HCT116 (cell line): ENCODE results near the gene RAB33B. TPM values are rescaled to one million over a fixed set of nuclear protein-coding genes. Genes with fewer than 3 reads are reported as not detected.

Experiments used
- ATAC-seq: fragments of 200-7000 bp; cut with Tn5 transposase; 2 replicates; pipeline ENCODE4 v1.9.1; 2020; ENCODE audit warnings: mild to moderate bottlenecking, moderate library complexity
- BruUV-seq: library from RNA; stranded (reverse); fragments of 400-500 nt; replicated peaks from 2 replicates; lab custom pipeline; 2021; lab: Mats Ljungman, UMichigan
- CTCF ChIA-PET: fragments of 300-600 bp; sonication (Branson Sonifier 250); formaldehyde crosslinking; loops from one replicate; lab custom pipeline; 2021; ENCODE audit warnings: antibody characterized with exemption; lab: Charles Lee
- POLR2A ChIA-PET: fragments of 300-600, 350-600 bp; sonication (Branson Sonifier 250); formaldehyde crosslinking; loops from one replicate; lab custom pipeline; 2021; ENCODE audit warnings: antibody characterized with exemption; lab: Charles Lee
- RAD21 ChIA-PET, 2 experiments: fragments of 300-600 bp; sonication (Branson Sonifier 250); formaldehyde crosslinking; loops; one replicate each; lab custom pipeline; 2023; ENCODE audit warnings: low total read pairs in 2 of 2; ENCODE audit not compliant: uncharacterized antibody in 2 of 2, unreplicated experiment in 2 of 2, low non-redundant PET in 1 of 2; lab: Charles Lee
- DNase-seq: peaks from one replicate; pipeline ENCODE4 v3.0.0-alpha.2; 2010; ENCODE audit warnings: low read depth, low spot score
- H2AFZ ChIP-seq: fragments of 200-600 bp; shearing (Covaris generic), sonication (generic); 2 replicates; pipeline ENCODE4 v1.6.1; 2017; ENCODE audit warnings: low read depth, mixed run types, mixed read lengths, antibody characterized with exemption, low read length; ENCODE audit not compliant: poor library complexity, severe bottlenecking
- H3K27ac ChIP-seq: 2 replicates; pipeline ENCODE4 v1.5.1; 2012; ENCODE audit warnings: low read depth, low read length
- H3K27me3 ChIP-seq: fragments of 200-600 bp; sonication (generic); 2 replicates; pipeline ENCODE4 v1.6.1; 2016; ENCODE audit warnings: mixed run types, low read length, mixed read lengths; ENCODE audit not compliant: insufficient read depth
- H3K36me3 ChIP-seq, 2 experiments: fragments of 200-500 bp in 1 of 2; fragments of 200-600 bp in 1 of 2; sonication (Bioruptor generic) in 1 of 2; sonication (generic) in 1 of 2; 2 replicates each; pipeline versions ENCODE4 v1.5.1 to v1.6.1; 2014 to 2016; ENCODE audit warnings: low read length in 2 of 2, inconsistent platforms in 1 of 2, mixed read lengths in 1 of 2, mixed run types in 1 of 2; ENCODE audit not compliant: insufficient read depth in 2 of 2, control insufficient read depth in 1 of 2
- H3K4me1 ChIP-seq, 2 experiments: fragments of 200-600 bp in 1 of 2; sonication (generic) in 1 of 2; 2 replicates each; pipeline versions ENCODE4 v1.5.1 to v1.6.1; 2012 to 2017; ENCODE audit warnings: low read length in 2 of 2, inconsistent platforms in 1 of 2, mild to moderate bottlenecking in 1 of 2, mixed read lengths in 1 of 2, mixed run types in 1 of 2, moderate library complexity in 1 of 2; ENCODE audit not compliant: insufficient read depth in 2 of 2, control insufficient read depth in 1 of 2
- H3K4me2 ChIP-seq: fragments of 200-600 bp; sonication (generic); 2 replicates; pipeline ENCODE4 v1.6.1; 2017; ENCODE audit warnings: mixed run types, low read length, mixed read lengths
- H3K4me3 ChIP-seq, 2 experiments: fragments of 200-600 bp in 1 of 2; sonication (generic) in 1 of 2; replicated peaks in 1 of 2; 2 replicates each; pipeline ENCODE4 v1.5.1; 2011 to 2016; ENCODE audit warnings: low read length in 2 of 2, control low read depth in 1 of 2, low read depth in 1 of 2, mild to moderate bottlenecking in 1 of 2, mixed read lengths in 1 of 2, mixed run types in 1 of 2
- H3K79me2 ChIP-seq: fragments of 200-600 bp; sonication (generic); 2 replicates; pipeline ENCODE4 v1.6.1; 2017; ENCODE audit warnings: mild to moderate bottlenecking, mixed run types, low read length, moderate library complexity, mixed read lengths; ENCODE audit not compliant: insufficient read depth
- H3K9ac ChIP-seq: fragments of 200-600 bp; sonication (generic); 2 replicates; pipeline ENCODE4 v1.6.1; 2016; ENCODE audit warnings: low read length, mixed read lengths
- H3K9me2 ChIP-seq: fragments of 200-600 bp; sonication (generic), shearing (Covaris generic); 2 replicates; pipeline ENCODE4 v1.6.1; 2017; ENCODE audit warnings: mixed run types, mild to moderate bottlenecking, moderate library complexity; ENCODE audit not compliant: insufficient read depth
- H3K9me3 ChIP-seq, 2 experiments: fragments of 200-500 bp in 1 of 2; fragments of 200-600 bp in 1 of 2; sonication (Bioruptor generic) in 1 of 2; sonication (generic) in 1 of 2; 2 replicates each; pipeline ENCODE4 v1.6.1; 2014 to 2017; ENCODE audit warnings: low read length in 2 of 2, mixed read lengths in 2 of 2, inconsistent platforms in 1 of 2, low read depth in 1 of 2, mild to moderate bottlenecking in 1 of 2, mixed run types in 1 of 2, moderate library complexity in 1 of 2; ENCODE audit not compliant: control insufficient read depth in 1 of 2, insufficient read depth in 1 of 2
- H4K20me1 ChIP-seq: fragments of 200-600 bp; sonication (generic), shearing (Covaris generic); 2 replicates; pipeline ENCODE4 v1.6.1; 2017; ENCODE audit warnings: mixed run types, mild to moderate bottlenecking, moderate library complexity; ENCODE audit not compliant: insufficient read depth
- ATF3 ChIP-seq: IDR thresholded peaks from 2 replicates; pipeline ENCODE4 v1.6.1; 2012
- ELF1 ChIP-seq: IDR thresholded peaks from 2 replicates; pipeline ENCODE4 v1.6.1; 2012; ENCODE audit warnings: low read depth, borderline replicate concordance
- EZH2 ChIP-seq: fragments of 200-600 bp; sonication (generic); IDR thresholded peaks from 2 replicates; pipeline ENCODE4 v1.6.1; 2017; ENCODE audit warnings: antibody characterized with exemption, mixed run types
- EZH2phosphoT487 ChIP-seq: fragments of 200-600 bp; IDR thresholded peaks from 2 replicates; pipeline ENCODE4 v1.6.1; 2018; ENCODE audit warnings: antibody characterized with exemption, borderline replicate concordance
- MAX ChIP-seq: IDR thresholded peaks from 2 replicates; pipeline ENCODE4 v1.6.1; 2012
- SIN3A ChIP-seq: IDR thresholded peaks from 2 replicates; pipeline ENCODE4 v1.6.1; 2012; ENCODE audit warnings: low read depth
- SP1 ChIP-seq: IDR thresholded peaks from 2 replicates; pipeline ENCODE4 v1.6.1; 2012; ENCODE audit warnings: low read depth
- YY1 ChIP-seq: IDR thresholded peaks from 2 replicates; pipeline ENCODE4 v1.6.1; 2011; ENCODE audit warnings: low read length, low read depth, moderate library complexity, mild to moderate bottlenecking; ENCODE audit not compliant: insufficient replicate concordance; ENCODE audit errors: extremely low read depth
- ZFX ChIP-seq: fragments of 450-650 bp; IDR thresholded peaks from 2 replicates; pipeline ENCODE4 v1.6.1; 2017
- ZNF274 ChIP-seq: fragments of 200-500 bp; sonication (Bioruptor generic); IDR thresholded peaks from 2 replicates; pipeline ENCODE4 v1.6.1; 2014; ENCODE audit warnings: mild to moderate bottlenecking, low read depth, low read length, inconsistent platforms
- intact Hi-C: fragments of 100-400 bp; cut with micrococcal nuclease; formaldehyde crosslinking; loops from 2 replicates; pipeline ENCODE4 v1.10.0; 2022
- total RNA-seq: library from RNA; stranded (reverse); gene quantifications from one replicate; pipeline ENCODE4 v1.2.1, GENCODE V29; 2021; ENCODE audit not compliant: unreplicated experiment
- TF ChIP-seq, protein P1 (sequence below): IDR thresholded peaks from 2 replicates; pipeline ENCODE4 v1.6.1; 2011; ENCODE audit warnings: mild to moderate bottlenecking, low read length, moderate library complexity; ENCODE audit not compliant: insufficient replicate concordance; ENCODE audit errors: extremely low read depth

Gene RAB33B
- total RNA-seq, 1 experiment from 2014 or later: 5.4 TPM

DNA sequence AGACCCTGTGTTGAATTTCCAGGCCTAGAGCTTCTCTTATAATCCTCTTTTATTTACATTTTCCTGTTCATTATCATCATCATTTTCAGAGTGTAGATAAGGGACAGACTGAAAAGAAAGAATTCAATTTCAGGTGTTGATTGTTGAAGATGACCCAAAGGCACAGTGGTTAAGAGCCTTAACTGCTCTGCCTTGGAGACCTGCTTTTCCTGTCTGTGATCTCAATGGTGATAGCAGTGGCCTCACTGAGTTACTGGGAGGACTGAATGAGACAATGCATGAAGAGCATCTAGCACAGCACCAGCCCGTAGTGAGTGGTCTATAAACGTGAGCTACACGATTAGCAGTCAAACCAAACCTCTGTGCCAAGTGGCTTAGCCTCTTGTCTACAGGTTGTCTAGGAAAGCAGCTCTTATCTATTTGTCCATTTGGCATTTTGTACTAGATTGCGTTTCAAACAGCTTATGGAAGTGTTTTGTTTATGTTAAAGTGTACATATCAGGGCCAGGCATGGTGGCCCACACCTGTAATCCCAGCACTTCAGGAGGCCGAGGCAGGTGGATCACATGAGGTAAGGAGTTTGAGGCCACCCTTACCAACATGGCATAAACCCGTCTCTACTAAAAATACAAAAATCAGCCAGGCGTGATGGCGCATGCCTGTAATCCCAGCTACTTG, 60.6 kb downstream of the RAB33B start:
- TF ChIP-seq ZNF274 (no peak), ELF1 (no peak), EZH2phosphoT487 (no peak), YY1 (no peak), ATF3 (no peak), SP1 (no peak), EZH2 (no peak), ZFX (no peak), MAX (no peak), SIN3A (no peak)
- TF ChIP-seq, protein P1, sequence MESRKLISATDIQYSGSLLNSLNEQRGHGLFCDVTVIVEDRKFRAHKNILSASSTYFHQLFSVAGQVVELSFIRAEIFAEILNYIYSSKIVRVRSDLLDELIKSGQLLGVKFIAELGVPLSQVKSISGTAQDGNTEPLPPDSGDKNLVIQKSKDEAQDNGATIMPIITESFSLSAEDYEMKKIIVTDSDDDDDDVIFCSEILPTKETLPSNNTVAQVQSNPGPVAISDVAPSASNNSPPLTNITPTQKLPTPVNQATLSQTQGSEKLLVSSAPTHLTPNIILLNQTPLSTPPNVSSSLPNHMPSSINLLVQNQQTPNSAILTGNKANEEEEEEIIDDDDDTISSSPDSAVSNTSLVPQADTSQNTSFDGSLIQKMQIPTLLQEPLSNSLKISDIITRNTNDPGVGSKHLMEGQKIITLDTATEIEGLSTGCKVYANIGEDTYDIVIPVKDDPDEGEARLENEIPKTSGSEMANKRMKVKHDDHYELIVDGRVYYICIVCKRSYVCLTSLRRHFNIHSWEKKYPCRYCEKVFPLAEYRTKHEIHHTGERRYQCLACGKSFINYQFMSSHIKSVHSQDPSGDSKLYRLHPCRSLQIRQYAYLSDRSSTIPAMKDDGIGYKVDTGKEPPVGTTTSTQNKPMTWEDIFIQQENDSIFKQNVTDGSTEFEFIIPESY: no peak
- Histone ChIP-seq H3K4me3 (no peak overlapping the region), H3K36me3 (peaks cover 18 to 31% of the 10 kb centered on the region in 2 experiments; a peak in 3 of 4 replicates), H3K4me2 (no peak overlapping the region), H3K27me3 (no peaks in the 10 kb centered on the region), H3K9me2 (no peaks in the 10 kb centered on the region), H2AFZ (no peak overlapping the region), H3K79me2 (no peaks in the 10 kb centered on the region), H3K4me1 (no peaks in the 10 kb centered on the region), H4K20me1 (no peaks in the 10 kb centered on the region), H3K27ac (no peak overlapping the region), H3K9ac (no peak overlapping the region), H3K9me3 (no peaks in the 10 kb centered on the region)
- no TSS peak for BruUV-seq
- DNase-seq (no peak), ATAC-seq (no peak)
- RAD21 ChIA-PET: no interaction called here
- POLR2A ChIA-PET: no interaction called here
- intact Hi-C loops: no loop called here
- CTCF ChIA-PET: no interaction called here
